ENCODE results near the gene TEPSIN. TPM values are rescaled to one million over a fixed set of nuclear protein-coding genes. Genes with fewer than 3 reads are reported as not detected.

Gene TEPSIN
- polyA plus RNA-seq, 1 donor (not counting 4 experiments of a cell fraction or from before 2014, with no cell fraction given): 7.1 TPM

DNA sequence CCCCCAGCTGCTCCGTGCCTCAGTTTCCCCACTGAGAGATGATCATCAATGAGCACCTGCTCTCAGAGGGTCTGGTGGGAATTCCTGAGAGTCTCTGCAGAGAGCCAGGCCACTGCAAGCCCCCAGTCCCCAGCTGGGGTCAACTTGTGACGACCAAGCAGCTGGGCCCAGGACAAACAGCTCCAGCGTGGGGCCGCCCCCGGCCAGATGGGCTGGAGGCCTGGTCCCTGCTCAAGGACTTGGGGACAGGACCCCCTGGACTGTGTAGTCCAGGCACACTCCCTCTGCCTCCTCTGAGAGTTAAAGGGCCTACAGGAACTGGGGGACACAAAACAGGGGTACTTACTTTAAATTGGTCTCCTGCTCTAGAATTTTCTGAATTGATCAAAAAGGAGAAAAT, 56.3 kb downstream of the TEPSIN start:
- Histone ChIP-seq H3K4me2 (ENCODE audit: control insufficient read depth, extremely low read depth, insufficient read depth, low read depth, low read length) (no peak overlapping the region), H3K27ac (ENCODE audit: control insufficient read depth, insufficient read depth, low read length) (no peak overlapping the region), H3K9me1 (ENCODE audit: control insufficient read depth, extremely low read depth, insufficient read depth, low read length) (no peaks in the 10 kb centered on the region), H3K9ac (ENCODE audit: control insufficient read depth, extremely low read depth, insufficient read depth, low read length) (no peak overlapping the region), H3K4me1 (ENCODE audit: control insufficient read depth, extremely low read depth, insufficient read depth, low read length) (no peaks in the 10 kb centered on the region), H3K79me2 (ENCODE audit: control insufficient read depth, insufficient read depth, low read length) (no peaks in the 10 kb centered on the region), H3K4me3 (ENCODE audit: control insufficient read depth in 2 of 3, extremely low read depth in 1 of 3, insufficient read depth in 2 of 3, low read depth in 1 of 3, low read length in 3 of 3) (no peak overlapping the region), H4K20me1 (ENCODE audit: control insufficient read depth, extremely low read depth, insufficient read depth, low read length) (no peaks in the 10 kb centered on the region), H3K27me3 (ENCODE audit: control insufficient read depth, extremely low read depth, insufficient read depth, low read length) (peaks cover 7% of the 10 kb centered on the region), H2AFZ (ENCODE audit: control insufficient read depth, low read length) (no peak overlapping the region), H3K9me3 (ENCODE audit: control insufficient read depth, low read depth, low read length) (no peaks in the 10 kb centered on the region), H3K36me3 (ENCODE audit: control insufficient read depth in 2 of 2, extremely low read depth in 1 of 2, insufficient read depth in 2 of 2, low read length in 2 of 2) (no peaks in the 10 kb centered on the region)
- FAIRE-seq (no peak), DNase-seq (ENCODE audit: low read depth, low spot score) (no peak)
- dilution Hi-C loops (cut with MboI; ENCODE audit: extremely low pct_ligation_motif_present, low sequenced_read_pairs): no loop called here
- TF ChIP-seq, protein P1, sequence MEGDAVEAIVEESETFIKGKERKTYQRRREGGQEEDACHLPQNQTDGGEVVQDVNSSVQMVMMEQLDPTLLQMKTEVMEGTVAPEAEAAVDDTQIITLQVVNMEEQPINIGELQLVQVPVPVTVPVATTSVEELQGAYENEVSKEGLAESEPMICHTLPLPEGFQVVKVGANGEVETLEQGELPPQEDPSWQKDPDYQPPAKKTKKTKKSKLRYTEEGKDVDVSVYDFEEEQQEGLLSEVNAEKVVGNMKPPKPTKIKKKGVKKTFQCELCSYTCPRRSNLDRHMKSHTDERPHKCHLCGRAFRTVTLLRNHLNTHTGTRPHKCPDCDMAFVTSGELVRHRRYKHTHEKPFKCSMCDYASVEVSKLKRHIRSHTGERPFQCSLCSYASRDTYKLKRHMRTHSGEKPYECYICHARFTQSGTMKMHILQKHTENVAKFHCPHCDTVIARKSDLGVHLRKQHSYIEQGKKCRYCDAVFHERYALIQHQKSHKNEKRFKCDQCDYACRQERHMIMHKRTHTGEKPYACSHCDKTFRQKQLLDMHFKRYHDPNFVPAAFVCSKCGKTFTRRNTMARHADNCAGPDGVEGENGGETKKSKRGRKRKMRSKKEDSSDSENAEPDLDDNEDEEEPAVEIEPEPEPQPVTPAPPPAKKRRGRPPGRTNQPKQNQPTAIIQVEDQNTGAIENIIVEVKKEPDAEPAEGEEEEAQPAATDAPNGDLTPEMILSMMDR (optimal IDR thresholded peaks at IDR 0.05 in 1 of 3, IDR thresholded peaks at IDR 0.05 in 1 of 3, conservative IDR thresholded peaks at IDR 0.05 in 1 of 3; ENCODE audit: extremely low read depth in 1 of 3, insufficient read depth in 2 of 3, low read length in 3 of 3): no peak
- no peak for TF ChIP-seq EZH2 (IDR thresholded peaks at IDR 0.05; ENCODE audit: low read length)

DNA sequence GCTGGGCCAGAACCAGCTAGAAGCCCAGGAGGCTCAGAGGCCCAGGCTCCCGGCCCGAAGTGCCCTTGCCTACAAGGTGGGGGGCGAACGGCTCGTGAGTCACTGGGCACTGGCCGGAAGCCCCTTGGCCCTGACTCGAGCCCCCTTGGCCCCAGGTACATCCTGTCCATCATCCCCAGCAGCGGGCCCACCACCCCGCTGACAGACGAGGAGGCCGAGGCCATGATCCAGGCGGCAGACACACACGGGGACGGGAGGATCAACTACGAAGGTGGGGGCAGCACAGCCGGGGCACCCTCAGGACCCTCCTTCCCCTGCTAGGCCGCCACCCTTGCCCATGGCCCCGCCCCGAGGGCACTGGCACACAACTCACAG, 57.1 kb downstream of the TEPSIN start:
- Histone ChIP-seq H3K4me3 (ENCODE audit: control insufficient read depth in 2 of 3, extremely low read depth in 1 of 3, insufficient read depth in 2 of 3, low read depth in 1 of 3, low read length in 3 of 3) (no peak overlapping the region), H4K20me1 (ENCODE audit: control insufficient read depth, extremely low read depth, insufficient read depth, low read length) (no peaks in the 10 kb centered on the region), H3K79me2 (ENCODE audit: control insufficient read depth, insufficient read depth, low read length) (no peaks in the 10 kb centered on the region), H3K9ac (ENCODE audit: control insufficient read depth, extremely low read depth, insufficient read depth, low read length) (no peak overlapping the region), H2AFZ (ENCODE audit: control insufficient read depth, low read length) (no peak overlapping the region), H3K36me3 (ENCODE audit: control insufficient read depth in 2 of 2, extremely low read depth in 1 of 2, insufficient read depth in 2 of 2, low read length in 2 of 2) (no peaks in the 10 kb centered on the region), H3K4me1 (ENCODE audit: control insufficient read depth, extremely low read depth, insufficient read depth, low read length) (no peaks in the 10 kb centered on the region), H3K9me1 (ENCODE audit: control insufficient read depth, extremely low read depth, insufficient read depth, low read length) (no peaks in the 10 kb centered on the region), H3K27me3 (ENCODE audit: control insufficient read depth, extremely low read depth, insufficient read depth, low read length) (peaks cover 7% of the 10 kb centered on the region), H3K27ac (ENCODE audit: control insufficient read depth, insufficient read depth, low read length) (no peak overlapping the region), H3K9me3 (ENCODE audit: control insufficient read depth, low read depth, low read length) (no peaks in the 10 kb centered on the region), H3K4me2 (ENCODE audit: control insufficient read depth, extremely low read depth, insufficient read depth, low read depth, low read length) (no peak overlapping the region)
- TF ChIP-seq, protein P1 (optimal IDR thresholded peaks at IDR 0.05 in 1 of 3, IDR thresholded peaks at IDR 0.05 in 1 of 3, conservative IDR thresholded peaks at IDR 0.05 in 1 of 3; ENCODE audit: extremely low read depth in 1 of 3, insufficient read depth in 2 of 3, low read length in 3 of 3): no peak
- no peak for TF ChIP-seq EZH2 (IDR thresholded peaks at IDR 0.05; ENCODE audit: low read length)
- DNase-seq (ENCODE audit: low read depth, low spot score): no peak
- dilution Hi-C loops (cut with MboI; ENCODE audit: extremely low pct_ligation_motif_present, low sequenced_read_pairs): no loop called here
- FAIRE-seq: no peak
